Gastroesophageal sphincter (tissue), 4 donors: ENCODE measurements around the gene VEPH1. TPM values are rescaled to one million over a fixed set of nuclear protein-coding genes. Genes with fewer than 3 reads are reported as not detected.
A peak's percentile ranks its signal among the peaks of the same experiment; 100 is the strongest.

ENCODE experiments used
- ATAC-seq: fragments of 150-250 bp; one replicate; pipeline ENCODE4 v1.9.1; 2016; ENCODE audit warnings: mild to moderate bottlenecking, moderate library complexity
- H3K27ac ChIP-seq, 4 donors: fragments of 200-600 bp; sonication (generic) in 3 of 4; 1 replicate in 3 of 4; 2 replicates in 1 of 4; pipeline ENCODE4 v1.5.1; 2016 to 2019
- H3K27me3 ChIP-seq: fragments of 200-600 bp; sonication (generic); one replicate; pipeline ENCODE4 v1.5.1; 2019
- H3K36me3 ChIP-seq, 2 donors: fragments of 200-600 bp; sonication (generic); one replicate each; pipeline ENCODE4 v1.5.1; 2019; ENCODE audit warnings: control low read depth in 1 of 2
- H3K4me1 ChIP-seq, 3 donors: fragments of 200-600 bp; sonication (generic); 1 replicate in 2 of 3; 2 replicates in 1 of 3; pipeline ENCODE4 v1.5.1; 2016 to 2019; ENCODE audit warnings: control low read depth in 2 of 3
- H3K4me3 ChIP-seq, 2 donors: fragments of 200-600 bp; sonication (generic); one replicate each; pipeline ENCODE4 v1.5.1; 2019; ENCODE audit warnings: mild to moderate bottlenecking in 1 of 2, moderate library complexity in 1 of 2
- H3K9me3 ChIP-seq, 3 donors: fragments of 200-600 bp; sonication (generic); one replicate each; pipeline ENCODE4 v1.5.1; 2017 to 2019; ENCODE audit warnings: control low read depth in 2 of 3
- EP300 ChIP-seq: sonication (generic); formaldehyde crosslinking; IDR thresholded peaks from one replicate; pipeline ENCODE4 v1.6.1; 2017; ENCODE audit warnings: antibody characterized with exemption, mild to moderate bottlenecking
- POLR2A ChIP-seq, 2 donors: fragments of 450-650 bp; IDR thresholded peaks; one replicate each; pipeline ENCODE4 v1.6.1; 2017; ENCODE audit warnings: antibody characterized with exemption in 2 of 2, mild to moderate bottlenecking in 2 of 2, moderate library complexity in 1 of 2
- POLR2AphosphoS5 ChIP-seq: sonication (generic); formaldehyde crosslinking; IDR thresholded peaks from one replicate; pipeline ENCODE4 v1.6.1; 2017; ENCODE audit warnings: antibody characterized with exemption
- WGBS, 2 donors: methylation state at CpG; one replicate each; pipeline ENCODE4 v1.1.5; 2018; ENCODE audit warnings: low coverage in 1 of 2; 5-methylcytosine and 5-hydroxymethylcytosine counted together
- total RNA-seq, 4 donors: library from RNA; depleted of rRNA; stranded (reverse); fragments of >200 nt; gene quantifications; one replicate each; pipeline ENCODE4 v1.1.0, GENCODE V29; 2016
- TF ChIP-seq, protein P1 (sequence below), 4 experiments: fragments of 200-600 bp in 2 of 4; fragments of 450-650 bp in 2 of 4; sonication (generic) in 1 of 4; IDR thresholded peaks; one replicate each; pipeline ENCODE4 v1.5.1; 2017 to 2019; ENCODE audit warnings: antibody characterized with exemption in 4 of 4, mild to moderate bottlenecking in 2 of 4, moderate library complexity in 2 of 4

The VEPH1 gene
- total RNA-seq, 4 donors from 2014 or later = 0.62 to 2.3 (median 1.7) TPM

- TF ChIP-seq, protein P1, sequence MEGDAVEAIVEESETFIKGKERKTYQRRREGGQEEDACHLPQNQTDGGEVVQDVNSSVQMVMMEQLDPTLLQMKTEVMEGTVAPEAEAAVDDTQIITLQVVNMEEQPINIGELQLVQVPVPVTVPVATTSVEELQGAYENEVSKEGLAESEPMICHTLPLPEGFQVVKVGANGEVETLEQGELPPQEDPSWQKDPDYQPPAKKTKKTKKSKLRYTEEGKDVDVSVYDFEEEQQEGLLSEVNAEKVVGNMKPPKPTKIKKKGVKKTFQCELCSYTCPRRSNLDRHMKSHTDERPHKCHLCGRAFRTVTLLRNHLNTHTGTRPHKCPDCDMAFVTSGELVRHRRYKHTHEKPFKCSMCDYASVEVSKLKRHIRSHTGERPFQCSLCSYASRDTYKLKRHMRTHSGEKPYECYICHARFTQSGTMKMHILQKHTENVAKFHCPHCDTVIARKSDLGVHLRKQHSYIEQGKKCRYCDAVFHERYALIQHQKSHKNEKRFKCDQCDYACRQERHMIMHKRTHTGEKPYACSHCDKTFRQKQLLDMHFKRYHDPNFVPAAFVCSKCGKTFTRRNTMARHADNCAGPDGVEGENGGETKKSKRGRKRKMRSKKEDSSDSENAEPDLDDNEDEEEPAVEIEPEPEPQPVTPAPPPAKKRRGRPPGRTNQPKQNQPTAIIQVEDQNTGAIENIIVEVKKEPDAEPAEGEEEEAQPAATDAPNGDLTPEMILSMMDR (IDR thresholded peaks at IDR 0.05) = no peak
- TF ChIP-seq EP300 = no peak
- TF ChIP-seq POLR2A (IDR thresholded peaks at IDR 0.05) = no peak
- no peak for TF ChIP-seq POLR2AphosphoS5
- WGBS, 2 donors = 76 to 98% methylated on average over 4 of the region's 4 CpGs
- Histone ChIP-seq H3K27ac (no peak overlapping the region), H3K9me3 (no peaks in the 10 kb centered on the region), H3K4me1 (peaks cover 0 to 4% (median 3%) of the 10 kb centered on the region in 3 donors), H3K27me3 (no peaks in the 10 kb centered on the region), H3K4me3 (no peak overlapping the region), H3K36me3 (no peaks in the 10 kb centered on the region)
- no peak for ATAC-seq
These were observed 218.1 kb downstream of the VEPH1 start for GRCh38 chr3:157285141-157285540.

DNA sequence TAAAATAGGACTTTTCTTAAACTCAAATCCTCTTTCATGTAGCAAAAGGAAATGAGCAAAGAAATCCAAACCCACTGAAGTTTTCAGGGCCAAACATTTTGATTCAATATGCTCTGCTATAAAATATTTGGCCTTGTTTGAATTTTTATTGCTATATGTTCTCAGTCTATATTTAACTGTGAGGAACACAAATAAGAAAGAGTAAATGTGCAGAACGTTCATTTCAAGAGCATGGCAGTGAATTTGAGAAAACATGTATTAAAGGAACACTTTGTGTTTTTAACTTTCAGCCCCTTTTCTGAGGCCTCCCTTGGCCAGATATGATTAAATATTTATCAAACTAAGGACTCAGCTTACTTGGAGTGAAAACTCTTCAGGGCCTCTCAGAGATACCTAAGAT lies 218.5 kb downstream of the VEPH1 start:
- H3K27ac ChIP-seq = no peak overlapping the region
- no peaks in the 10 kb centered on the region for H3K27me3 ChIP-seq
- no peaks in the 10 kb centered on the region for H3K36me3 ChIP-seq
- no peak overlapping the region for H3K4me3 ChIP-seq
- ATAC-seq = no peak
- H3K4me1 ChIP-seq = peaks cover 0 to 4% (median 3%) of the 10 kb centered on the region in 3 donors
- no peak for TF ChIP-seq EP300
- TF ChIP-seq, protein P1 (IDR thresholded peaks at IDR 0.05) = no peak
- no peak for TF ChIP-seq POLR2A (IDR thresholded peaks at IDR 0.05)
- TF ChIP-seq POLR2AphosphoS5 = no peak
- WGBS, 2 donors = 27 to 38% methylated on average over 1 of the region's 1 CpG
- no peaks in the 10 kb centered on the region for H3K9me3 ChIP-seq

GRCh38 chr3:157282261-157283191 lies 220.7 kb downstream of the VEPH1 start:
- WGBS, 2 donors = 35 to 46% methylated on average over 1 to 5 of the region's 5 CpGs
- ATAC-seq = peak; percentile 93
- TF ChIP-seq EP300 (no peak), POLR2AphosphoS5 (peak; percentile 64)
- Histone ChIP-seq H3K27ac (peak overlapping the region in 3 of 4 donors; percentile 48 to 61 (median 56)), H3K9me3 (no peaks in the 10 kb centered on the region), H3K4me3 (no peak overlapping the region), H3K4me1 (peaks cover 0 to 4% (median 3%) of the 10 kb centered on the region in 3 donors), H3K36me3 (no peaks in the 10 kb centered on the region), H3K27me3 (no peaks in the 10 kb centered on the region)

DNA sequence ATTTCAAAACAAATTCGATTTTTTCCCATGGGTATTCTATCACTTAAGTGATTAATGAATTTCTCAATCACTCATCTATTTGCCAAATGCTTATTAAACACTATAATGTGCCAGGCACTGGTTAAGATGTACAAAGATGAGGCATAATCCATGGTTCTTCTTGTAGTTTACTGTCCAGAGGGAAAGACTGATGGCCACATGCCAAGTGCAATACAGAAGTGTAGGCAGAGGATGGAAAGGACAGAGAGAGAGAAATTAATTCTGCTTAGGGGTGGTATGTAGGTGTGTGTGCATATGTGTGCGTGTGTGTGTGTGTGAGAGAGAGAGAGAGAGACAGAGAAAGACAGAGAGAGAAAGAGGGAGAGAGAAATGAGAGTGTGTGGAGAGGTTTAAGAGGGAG lies 222.4 kb downstream of the VEPH1 start:
- TF ChIP-seq EP300 (no peak), POLR2AphosphoS5 (no peak), POLR2A (IDR thresholded peaks at IDR 0.05) (no peak)
- TF ChIP-seq, protein P1 (IDR thresholded peaks at IDR 0.05) = no peak
- Histone ChIP-seq H3K27me3 (no peaks in the 10 kb centered on the region), H3K36me3 (no peaks in the 10 kb centered on the region), H3K4me1 (peaks cover 0 to 4% (median 3%) of the 10 kb centered on the region in 3 donors), H3K27ac (no peak overlapping the region), H3K9me3 (no peaks in the 10 kb centered on the region), H3K4me3 (no peak overlapping the region)
- WGBS, 2 donors = 58 to 69% methylated on average over 2 of the region's 2 CpGs
- no peak for ATAC-seq

GRCh38 chr3:157280354-157280753 lies 222.9 kb downstream of the VEPH1 start:
- H3K36me3 ChIP-seq = no peaks in the 10 kb centered on the region
- no peaks in the 10 kb centered on the region for H3K9me3 ChIP-seq
- no peak for TF ChIP-seq EP300
- TF ChIP-seq, protein P1 (IDR thresholded peaks at IDR 0.05) = no peak
- TF ChIP-seq POLR2AphosphoS5 = no peak
- no peak for TF ChIP-seq POLR2A (IDR thresholded peaks at IDR 0.05)
- no peak for ATAC-seq
- peaks cover 0 to 4% (median 3%) of the 10 kb centered on the region in 3 donors for H3K4me1 ChIP-seq
- no peak overlapping the region for H3K27ac ChIP-seq
- no peaks in the 10 kb centered on the region for H3K27me3 ChIP-seq
- no peak overlapping the region for H3K4me3 ChIP-seq
